Measurements from ENCODE around the gene KLK4. TPM values are rescaled to one million over a fixed set of nuclear protein-coding genes. Genes with fewer than 3 reads are reported as not detected.

KLK4 gene
- total RNA-seq, 5 donors from 2014 or later (not counting 1 experiment from before 2014, with no cell fraction given): not detected

- Histone ChIP-seq H3K9me3 (no peaks in the 10 kb centered on the region), H3K27me3 (replicated peaks in 1 of 2; ENCODE audit: control insufficient read depth in 2 of 2, extremely low read depth in 1 of 2, insufficient read depth in 2 of 2, low read length in 1 of 2) (peaks cover 0 to 10% of the 10 kb centered on the region in 2 experiments), H3K27ac (ENCODE audit: low read length) (no peak overlapping the region), H3K36me3 (ENCODE audit: control insufficient read depth in 2 of 2, extremely low read depth in 1 of 2, insufficient read depth in 1 of 2, low read length in 1 of 2) (no peaks in the 10 kb centered on the region), H3K4me1 (ENCODE audit: control insufficient read depth in 1 of 2, extremely low read depth in 1 of 2, insufficient read depth in 2 of 2, low read length in 2 of 2) (no peaks in the 10 kb centered on the region), H3K4me3 (ENCODE audit: control insufficient read depth in 1 of 2, extremely low read depth in 1 of 2, low read length in 1 of 2) (no peak overlapping the region)
- no peak overlapping the region for H3K27ac Mint-ChIP-seq
- 70% methylated on average over 3 of the region's 4 CpGs for WGBS (ENCODE audit: insufficient coverage)
- DNase-seq: no peak
- POLR2A ChIA-PET: no interaction called here
- no peaks in the 10 kb centered on the region for H3K4me1 Mint-ChIP-seq
- no peaks in the 10 kb centered on the region for H3K36me3 Mint-ChIP-seq
- peaks cover 36 to 45% of the 10 kb centered on the region in 2 donors for H3K27me3 Mint-ChIP-seq
- H3K4me3 Mint-ChIP-seq: no peak overlapping the region
- no peak for ATAC-seq (replicated peaks in 1 of 4)
- CTCF ChIA-PET: no interaction called here
- H3K9me3 Mint-ChIP-seq: peaks cover 0 to 5% (median 0%) of the 10 kb centered on the region in 3 donors
These were observed 33.6 kb upstream of the KLK4 start for GRCh38 chr19:50944795-50945194.

DNA sequence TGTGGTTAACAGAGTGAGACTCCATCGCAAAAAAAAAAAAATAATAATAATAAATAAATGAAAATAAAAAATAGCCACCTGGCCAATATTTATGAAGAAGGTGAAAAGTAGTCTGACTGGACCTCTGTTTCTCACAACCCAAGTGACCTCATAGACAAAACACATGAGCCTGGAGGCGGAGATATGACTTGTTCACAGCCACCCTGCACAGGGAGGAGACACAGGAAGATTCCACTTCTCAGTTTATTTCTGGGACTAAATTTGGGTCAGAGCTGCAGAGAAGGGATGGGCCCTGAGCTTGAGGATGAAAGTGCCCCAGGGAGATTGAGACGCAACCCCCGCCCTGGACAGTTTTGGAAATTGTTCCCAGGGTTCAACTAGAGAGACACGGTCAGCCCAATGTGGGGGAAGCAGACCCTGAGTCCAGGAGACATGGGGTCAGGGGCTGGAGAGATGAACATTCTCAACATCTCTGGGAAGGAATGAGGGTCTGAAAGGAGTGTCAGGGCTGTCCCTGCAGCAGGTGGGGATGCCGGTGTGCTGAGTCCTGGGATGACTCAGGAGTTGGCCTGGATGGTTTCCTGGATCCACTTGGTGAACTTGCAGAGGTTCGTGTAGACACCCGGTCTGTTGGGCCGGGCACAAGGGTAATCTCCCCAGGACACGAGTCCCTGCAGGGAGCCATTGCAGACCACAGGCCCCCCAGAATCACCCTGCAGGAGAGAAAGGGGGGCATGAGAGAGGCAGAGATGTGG lies 32.1 kb upstream of the KLK4 start:
- Mint-ChIP-seq H3K9me3 (peaks cover 0 to 7% (median 5%) of the 10 kb centered on the region in 3 donors), H3K4me1 (no peaks in the 10 kb centered on the region), H3K27ac (no peak overlapping the region), H3K36me3 (no peaks in the 10 kb centered on the region), H3K27me3 (peaks cover 38 to 41% of the 10 kb centered on the region in 2 donors), H3K4me3 (no peak overlapping the region)
- Histone ChIP-seq H3K4me1 (ENCODE audit: control insufficient read depth in 1 of 2, extremely low read depth in 1 of 2, insufficient read depth in 2 of 2, low read length in 2 of 2) (no peaks in the 10 kb centered on the region), H3K27me3 (replicated peaks in 1 of 2; ENCODE audit: control insufficient read depth in 2 of 2, extremely low read depth in 1 of 2, insufficient read depth in 2 of 2, low read length in 1 of 2) (peaks cover 0 to 9% of the 10 kb centered on the region in 2 experiments), H3K27ac (ENCODE audit: low read length) (no peak overlapping the region), H3K36me3 (ENCODE audit: control insufficient read depth in 2 of 2, extremely low read depth in 1 of 2, insufficient read depth in 1 of 2, low read length in 1 of 2) (no peaks in the 10 kb centered on the region), H3K4me3 (ENCODE audit: control insufficient read depth in 1 of 2, extremely low read depth in 1 of 2, low read length in 1 of 2) (no peak overlapping the region), H3K9me3 (no peaks in the 10 kb centered on the region)
- 73% methylated on average over 5 of the region's 10 CpGs for WGBS (ENCODE audit: insufficient coverage)
- ATAC-seq (replicated peaks in 1 of 4) (no peak), DNase-seq (no peak)
- ChIA-PET CTCF (no interaction called here), POLR2A (no interaction called here)

- Mint-ChIP-seq H3K36me3 (no peaks in the 10 kb centered on the region), H3K4me3 (no peak overlapping the region), H3K27ac (no peak overlapping the region), H3K4me1 (no peaks in the 10 kb centered on the region), H3K9me3 (peaks cover 0 to 7% (median 5%) of the 10 kb centered on the region in 3 donors), H3K27me3 (peaks cover 35 to 42% of the 10 kb centered on the region in 2 donors)
- Histone ChIP-seq H3K4me1 (ENCODE audit: control insufficient read depth in 1 of 2, extremely low read depth in 1 of 2, insufficient read depth in 2 of 2, low read length in 2 of 2) (no peaks in the 10 kb centered on the region), H3K36me3 (ENCODE audit: control insufficient read depth in 2 of 2, extremely low read depth in 1 of 2, insufficient read depth in 1 of 2, low read length in 1 of 2) (no peaks in the 10 kb centered on the region), H3K4me3 (ENCODE audit: control insufficient read depth in 1 of 2, extremely low read depth in 1 of 2, low read length in 1 of 2) (no peak overlapping the region), H3K27ac (ENCODE audit: low read length) (no peak overlapping the region), H3K9me3 (no peaks in the 10 kb centered on the region), H3K27me3 (replicated peaks in 1 of 2; ENCODE audit: control insufficient read depth in 2 of 2, extremely low read depth in 1 of 2, insufficient read depth in 2 of 2, low read length in 1 of 2) (peaks cover 2 to 8% of the 10 kb centered on the region in 2 experiments)
- no peak for ATAC-seq (replicated peaks in 1 of 4)
- CTCF ChIA-PET: no interaction called here
- DNase-seq: no peak
- POLR2A ChIA-PET: no interaction called here
- no CpG with 5 or more reads among the region's 2 CpGs for WGBS (ENCODE audit: insufficient coverage)
These were observed 28.4 kb upstream of the KLK4 start for GRCh38 chr19:50939596-50939995.

- no peak for ATAC-seq (replicated peaks in 1 of 4)
- Histone ChIP-seq H3K4me1 (ENCODE audit: control insufficient read depth in 1 of 2, extremely low read depth in 1 of 2, insufficient read depth in 2 of 2, low read length in 2 of 2) (no peaks in the 10 kb centered on the region), H3K27ac (ENCODE audit: low read length) (no peak overlapping the region), H3K27me3 (replicated peaks in 1 of 2; ENCODE audit: control insufficient read depth in 2 of 2, extremely low read depth in 1 of 2, insufficient read depth in 2 of 2, low read length in 1 of 2) (peaks cover 2 to 21% of the 10 kb centered on the region in 2 experiments), H3K4me3 (ENCODE audit: control insufficient read depth in 1 of 2, extremely low read depth in 1 of 2, low read length in 1 of 2) (no peak overlapping the region), H3K9me3 (no peaks in the 10 kb centered on the region), H3K36me3 (ENCODE audit: control insufficient read depth in 2 of 2, extremely low read depth in 1 of 2, insufficient read depth in 1 of 2, low read length in 1 of 2) (no peaks in the 10 kb centered on the region)
- Mint-ChIP-seq H3K36me3 (no peaks in the 10 kb centered on the region), H3K27ac (no peak overlapping the region), H3K9me3 (no peaks in the 10 kb centered on the region), H3K27me3 (peaks cover 28 to 45% of the 10 kb centered on the region in 2 donors), H3K4me1 (peaks cover 0 to 3% (median 2%) of the 10 kb centered on the region in 3 donors), H3K4me3 (no peak overlapping the region)
- POLR2A ChIA-PET: no interaction called here
- CTCF ChIA-PET: no interaction called here
- 76% methylated on average over 3 of the region's 8 CpGs for WGBS (ENCODE audit: insufficient coverage)
- DNase-seq: no peak
These were observed 22.4 kb upstream of the KLK4 start for GRCh38 chr19:50933640-50934039.

- Histone ChIP-seq H3K4me1 (ENCODE audit: control insufficient read depth in 1 of 2, extremely low read depth in 1 of 2, insufficient read depth in 2 of 2, low read length in 2 of 2) (no peaks in the 10 kb centered on the region), H3K27me3 (replicated peaks in 1 of 2; ENCODE audit: control insufficient read depth in 2 of 2, extremely low read depth in 1 of 2, insufficient read depth in 2 of 2, low read length in 1 of 2) (peaks cover 2 to 24% of the 10 kb centered on the region in 2 experiments), H3K36me3 (ENCODE audit: control insufficient read depth in 2 of 2, extremely low read depth in 1 of 2, insufficient read depth in 1 of 2, low read length in 1 of 2) (no peaks in the 10 kb centered on the region), H3K9me3 (no peaks in the 10 kb centered on the region), H3K4me3 (ENCODE audit: control insufficient read depth in 1 of 2, extremely low read depth in 1 of 2, low read length in 1 of 2) (no peak overlapping the region), H3K27ac (ENCODE audit: low read length) (no peak overlapping the region)
- Mint-ChIP-seq H3K36me3 (no peaks in the 10 kb centered on the region), H3K9me3 (no peaks in the 10 kb centered on the region), H3K27ac (no peak overlapping the region), H3K27me3 (peaks cover 32 to 50% of the 10 kb centered on the region in 2 donors), H3K4me1 (peaks cover 0 to 3% (median 2%) of the 10 kb centered on the region in 3 donors), H3K4me3 (no peak overlapping the region)
- DNase-seq: no peak
- ChIA-PET CTCF (interaction anchor here in 1 of 2 donors (0.6 to 0.8 kb wide), 2 partner anchors 9 to 11 kb away, joined by 4 to 5 read pairs; no protein-coding TSS in a partner anchor), POLR2A (no interaction called here)
- WGBS (ENCODE audit: insufficient coverage): no CpG with 5 or more reads among the region's 4 CpGs
- ATAC-seq (replicated peaks in 1 of 4): no peak
These were observed 21.5 kb upstream of the KLK4 start for GRCh38 chr19:50932690-50933083.

- Mint-ChIP-seq H3K4me1 (peaks cover 0 to 3% (median 2%) of the 10 kb centered on the region in 3 donors), H3K4me3 (no peak overlapping the region), H3K9me3 (no peaks in the 10 kb centered on the region), H3K27ac (no peak overlapping the region), H3K36me3 (no peaks in the 10 kb centered on the region), H3K27me3 (peaks cover 37 to 52% of the 10 kb centered on the region in 2 donors)
- 87% methylated on average over 8 of the region's 11 CpGs for WGBS (ENCODE audit: insufficient coverage)
- Histone ChIP-seq H3K9me3 (no peaks in the 10 kb centered on the region), H3K36me3 (ENCODE audit: control insufficient read depth in 2 of 2, extremely low read depth in 1 of 2, insufficient read depth in 1 of 2, low read length in 1 of 2) (no peaks in the 10 kb centered on the region), H3K27ac (ENCODE audit: low read length) (no peak overlapping the region), H3K4me1 (ENCODE audit: control insufficient read depth in 1 of 2, extremely low read depth in 1 of 2, insufficient read depth in 2 of 2, low read length in 2 of 2) (no peaks in the 10 kb centered on the region), H3K4me3 (ENCODE audit: control insufficient read depth in 1 of 2, extremely low read depth in 1 of 2, low read length in 1 of 2) (no peak overlapping the region), H3K27me3 (replicated peaks in 1 of 2; ENCODE audit: control insufficient read depth in 2 of 2, extremely low read depth in 1 of 2, insufficient read depth in 2 of 2, low read length in 1 of 2) (peaks cover 2 to 25% of the 10 kb centered on the region in 2 experiments)
- ChIA-PET POLR2A (no interaction called here), CTCF (interaction anchor here in 1 of 2 donors (0.8 kb wide), 1 partner anchor 10 kb away, joined by 4 read pairs; no protein-coding TSS in a partner anchor)
- ATAC-seq (replicated peaks in 1 of 4) (no peak), DNase-seq (no peak)
These were observed 21.0 kb upstream of the KLK4 start for GRCh38 chr19:50932018-50932689.

Data from T-cell (primary cell).